ENCODE data around the gene RND2. TPM values are rescaled to one million over a fixed set of nuclear protein-coding genes. Genes with fewer than 3 reads are reported as not detected.
"Not testable (repeated sequence)": the region's sequence is repeated elsewhere in the genome, so short reads cannot be mapped to it uniquely, and the experiment has no call there.

RND2 gene
- polyA plus RNA-seq, 3 donors, result not detected

DNA sequence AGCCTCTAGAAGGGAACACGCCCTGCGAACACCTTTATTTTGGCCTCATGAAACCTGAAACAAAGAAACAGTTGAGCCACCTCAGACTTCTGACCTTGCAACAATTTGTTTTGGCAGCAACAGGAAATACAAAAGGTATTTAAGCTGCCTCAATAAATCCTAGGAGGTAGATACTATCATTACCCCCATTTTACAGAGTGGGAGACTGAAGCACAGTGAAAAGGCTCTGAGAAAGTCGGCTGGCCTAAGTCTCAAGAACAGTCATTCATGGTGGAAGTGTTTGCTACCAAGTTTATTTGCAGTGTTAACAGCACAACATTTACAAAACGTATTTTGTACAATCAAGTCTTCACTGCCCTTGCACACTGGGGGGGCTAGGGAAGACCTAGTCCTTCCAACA lies 19.0 kb downstream of the RND2 start:
- Mint-ChIP-seq H3K36me3 (peaks cover 30 to 45% of the 10 kb centered on the region in 2 donors), H3K4me1 (no peaks in the 10 kb centered on the region), H3K27ac (peak overlapping the region in 1 of 7 donors; percentile 57), H3K4me3 (no peak overlapping the region), H3K27me3 (ENCODE audit: low read depth in 3 of 3) (no peaks in the 10 kb centered on the region), H3K9me3 (no peaks in the 10 kb centered on the region)
- Histone ChIP-seq H3K27me3 (ENCODE audit: control insufficient read depth in 2 of 2, insufficient read depth in 2 of 2, low read length in 2 of 2) (no peaks in the 10 kb centered on the region), H3K4me2 (replicated peaks; ENCODE audit: extremely low read depth, low read length, poor library complexity, severe bottlenecking) (no peak overlapping the region), H3K27ac (ENCODE audit: low read depth in 1 of 2, low read length in 2 of 2) (peak overlapping the region in 1 of 2 donors; percentile 13), H3K9ac (ENCODE audit: insufficient read depth, low read length, poor library complexity, severe bottlenecking) (no peak overlapping the region), H3K79me2 (ENCODE audit: insufficient read depth, low read length) (no peaks in the 10 kb centered on the region), H3K9me3 (replicated peaks in 1 of 2; ENCODE audit: control insufficient read depth in 1 of 2, insufficient read depth in 1 of 2, low read length in 2 of 2) (no peaks in the 10 kb centered on the region), H3K4me1 (ENCODE audit: control insufficient read depth in 1 of 2, insufficient read depth in 2 of 2, low read length in 2 of 2) (no peaks in the 10 kb centered on the region), H3K36me3 (replicated peaks in 1 of 2; ENCODE audit: control insufficient read depth in 1 of 2, insufficient read depth in 2 of 2, low read length in 2 of 2) (peaks cover 3 to 38% of the 10 kb centered on the region in 2 donors), H4K20me1 (ENCODE audit: insufficient read depth, low read length) (no peaks in the 10 kb centered on the region), H2AFZ (ENCODE audit: insufficient read depth, low read depth, low read length, poor library complexity, severe bottlenecking) (no peak overlapping the region), H3K4me3 (replicated peaks in 1 of 3; ENCODE audit: low read depth in 2 of 3, low read length in 3 of 3) (no peak overlapping the region)
- no peak for DNase-seq
- WGBS (ENCODE audit: insufficient coverage), result 92% methylated on average over 2 of the region's 4 CpGs
- TF ChIP-seq, protein P1, sequence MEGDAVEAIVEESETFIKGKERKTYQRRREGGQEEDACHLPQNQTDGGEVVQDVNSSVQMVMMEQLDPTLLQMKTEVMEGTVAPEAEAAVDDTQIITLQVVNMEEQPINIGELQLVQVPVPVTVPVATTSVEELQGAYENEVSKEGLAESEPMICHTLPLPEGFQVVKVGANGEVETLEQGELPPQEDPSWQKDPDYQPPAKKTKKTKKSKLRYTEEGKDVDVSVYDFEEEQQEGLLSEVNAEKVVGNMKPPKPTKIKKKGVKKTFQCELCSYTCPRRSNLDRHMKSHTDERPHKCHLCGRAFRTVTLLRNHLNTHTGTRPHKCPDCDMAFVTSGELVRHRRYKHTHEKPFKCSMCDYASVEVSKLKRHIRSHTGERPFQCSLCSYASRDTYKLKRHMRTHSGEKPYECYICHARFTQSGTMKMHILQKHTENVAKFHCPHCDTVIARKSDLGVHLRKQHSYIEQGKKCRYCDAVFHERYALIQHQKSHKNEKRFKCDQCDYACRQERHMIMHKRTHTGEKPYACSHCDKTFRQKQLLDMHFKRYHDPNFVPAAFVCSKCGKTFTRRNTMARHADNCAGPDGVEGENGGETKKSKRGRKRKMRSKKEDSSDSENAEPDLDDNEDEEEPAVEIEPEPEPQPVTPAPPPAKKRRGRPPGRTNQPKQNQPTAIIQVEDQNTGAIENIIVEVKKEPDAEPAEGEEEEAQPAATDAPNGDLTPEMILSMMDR (IDR thresholded peaks at IDR 0.05), result no peak
- intact Hi-C loops (cut with micrococcal nuclease), result no loop called here

- WGBS (ENCODE audit: insufficient coverage), result no CpG with 5 or more reads among the region's 1 CpG
- intact Hi-C loops (cut with micrococcal nuclease), result no loop called here
- no peaks in the 10 kb centered on the region for H3K79me2 ChIP-seq (ENCODE audit: insufficient read depth, low read length)
- Mint-ChIP-seq H3K36me3 (peaks cover 42 to 89% of the 10 kb centered on the region in 2 donors), H3K27me3 (ENCODE audit: low read depth in 3 of 3) (no peaks in the 10 kb centered on the region), H3K9me3 (no peaks in the 10 kb centered on the region), H3K4me3 (no peak overlapping the region), H3K27ac (no peak overlapping the region), H3K4me1 (no peaks in the 10 kb centered on the region)
- H4K20me1 ChIP-seq (ENCODE audit: insufficient read depth, low read length), result no peaks in the 10 kb centered on the region
- H2AFZ ChIP-seq (ENCODE audit: insufficient read depth, low read depth, low read length, poor library complexity, severe bottlenecking), result no peak overlapping the region
- H3K9me3 ChIP-seq (replicated peaks in 1 of 2; ENCODE audit: control insufficient read depth in 1 of 2, insufficient read depth in 1 of 2, low read length in 2 of 2), result no peaks in the 10 kb centered on the region
- no peaks in the 10 kb centered on the region for H3K4me1 ChIP-seq (ENCODE audit: control insufficient read depth in 1 of 2, insufficient read depth in 2 of 2, low read length in 2 of 2)
- no peaks in the 10 kb centered on the region for H3K27me3 ChIP-seq (ENCODE audit: control insufficient read depth in 2 of 2, insufficient read depth in 2 of 2, low read length in 2 of 2)
- no peak overlapping the region for H3K4me3 ChIP-seq (replicated peaks in 1 of 3; ENCODE audit: low read depth in 2 of 3, low read length in 3 of 3)
- H3K4me2 ChIP-seq (replicated peaks; ENCODE audit: extremely low read depth, low read length, poor library complexity, severe bottlenecking), result no peak overlapping the region
- peaks cover 22 to 84% of the 10 kb centered on the region in 2 donors for H3K36me3 ChIP-seq (replicated peaks in 1 of 2; ENCODE audit: control insufficient read depth in 1 of 2, insufficient read depth in 2 of 2, low read length in 2 of 2)
- no peak overlapping the region for H3K9ac ChIP-seq (ENCODE audit: insufficient read depth, low read length, poor library complexity, severe bottlenecking)
- TF ChIP-seq, protein P1 (IDR thresholded peaks at IDR 0.05), result no peak
- DNase-seq, result no peak
- no peak overlapping the region for H3K27ac ChIP-seq (ENCODE audit: low read depth in 1 of 2, low read length in 2 of 2)
Observed at GRCh38 chr17:43051969-43052368, 26.9 kb downstream of the RND2 start.

DNA sequence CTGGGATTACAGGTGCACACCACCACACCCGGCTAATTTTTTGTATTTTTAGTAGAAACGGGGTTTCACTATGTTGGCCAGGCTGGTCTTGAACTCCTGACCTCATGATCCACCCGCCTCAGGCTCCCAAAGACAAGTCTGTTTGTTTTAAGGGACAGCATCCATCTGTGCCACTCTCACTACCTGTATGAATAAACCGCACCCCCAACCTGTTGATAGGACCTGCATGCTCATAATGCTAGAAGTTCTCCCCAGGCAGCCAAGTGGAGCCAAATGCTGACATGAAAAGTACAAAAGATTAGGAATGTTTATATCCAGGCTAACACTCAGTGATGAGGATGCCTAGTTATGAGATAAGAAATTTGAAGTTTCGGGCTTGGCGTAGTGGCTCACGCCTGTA lies 28.0 kb downstream of the RND2 start:
- Mint-ChIP-seq H3K27ac (peak overlapping the region in 1 of 7 donors; percentile 27), H3K36me3 (peaks cover 41 to 82% of the 10 kb centered on the region in 2 donors)
- H3K4me1 ChIP-seq (ENCODE audit: control insufficient read depth in 1 of 2, insufficient read depth in 2 of 2, low read length in 2 of 2); H3K9ac ChIP-seq (ENCODE audit: insufficient read depth, low read length, poor library complexity, severe bottlenecking); intact Hi-C loops (cut with micrococcal nuclease); H3K4me3 ChIP-seq (replicated peaks in 1 of 3; ENCODE audit: low read depth in 2 of 3, low read length in 3 of 3); H3K9me3 Mint-ChIP-seq; H3K4me1 Mint-ChIP-seq; DNase-seq; H3K27ac ChIP-seq (ENCODE audit: low read depth in 1 of 2, low read length in 2 of 2); H3K9me3 ChIP-seq (replicated peaks in 1 of 2; ENCODE audit: control insufficient read depth in 1 of 2, insufficient read depth in 1 of 2, low read length in 2 of 2); H3K27me3 ChIP-seq (ENCODE audit: control insufficient read depth in 2 of 2, insufficient read depth in 2 of 2, low read length in 2 of 2); H3K4me3 Mint-ChIP-seq; H3K4me2 ChIP-seq (replicated peaks; ENCODE audit: extremely low read depth, low read length, poor library complexity, severe bottlenecking); H4K20me1 ChIP-seq (ENCODE audit: insufficient read depth, low read length); H3K79me2 ChIP-seq (ENCODE audit: insufficient read depth, low read length); H3K27me3 Mint-ChIP-seq (ENCODE audit: low read depth in 3 of 3); H2AFZ ChIP-seq (ENCODE audit: insufficient read depth, low read depth, low read length, poor library complexity, severe bottlenecking): not testable (repeated sequence)
- WGBS (ENCODE audit: insufficient coverage), result 100% methylated on average over 1 of the region's 7 CpGs
- peaks cover 23 to 81% of the 10 kb centered on the region in 2 donors for H3K36me3 ChIP-seq (replicated peaks in 1 of 2; ENCODE audit: control insufficient read depth in 1 of 2, insufficient read depth in 2 of 2, low read length in 2 of 2)

Measured in CD14-positive monocyte (primary cell).